Measurements from ENCODE around the gene UGT1A9.
"Not testable (repeated sequence)": the region's sequence is repeated elsewhere in the genome, so short reads cannot be mapped to it uniquely, and the experiment has no call there.

The UGT1A9 gene

GRCh38 chr2:233681521-233682099 lies 9.9 kb downstream of the UGT1A9 start, which contains the start of gene UGT1A7:
TSS of gene UGT1A7 (plus strand) at chr2:233681901. CDS start at chr2:233681938, 37 bp downstream.
- DNase-seq, result no peak

- DNase-seq, result no peak
Measured at GRCh38 chr2:233684640-233685039, 12.9 kb downstream of the UGT1A9 start.

- no peak for DNase-seq
Measured at GRCh38 chr2:233686928-233687327, 15.2 kb downstream of the UGT1A9 start.

- DNase-seq, result no peak
Measured at GRCh38 chr2:233688341-233688740, 16.6 kb downstream of the UGT1A9 start.

GRCh38 chr2:233689031-233689430 lies 17.3 kb downstream of the UGT1A9 start:
- no peak for DNase-seq

GRCh38 chr2:233689501-233689900 lies 17.8 kb downstream of the UGT1A9 start:
- no peak for DNase-seq

- DNase-seq, result no peak
Measured at GRCh38 chr2:233690444-233690843, 18.7 kb downstream of the UGT1A9 start.

- no peak for DNase-seq
Measured at GRCh38 chr2:233691443-233692433, 20.0 kb downstream of the UGT1A9 start.

GRCh38 chr2:233692648-233693047 lies 20.9 kb downstream of the UGT1A9 start, which contains the start of gene UGT1A6:
TSS of gene UGT1A6 (plus strand) at chr2:233692890. CDS start at chr2:233693005, 115 bp downstream.
- DNase-seq, result no peak

- DNase-seq, result no peak
Measured at GRCh38 chr2:233693963-233694362, 22.3 kb downstream of the UGT1A9 start.

GRCh38 chr2:233698740-233699139 lies 27.0 kb downstream of the UGT1A9 start:
- DNase-seq, result no peak

- DNase-seq, result no peak
Measured at GRCh38 chr2:233699424-233700027, 27.8 kb downstream of the UGT1A9 start.

GRCh38 chr2:233700028-233700635 lies 28.4 kb downstream of the UGT1A9 start:
- no peak for DNase-seq

GRCh38 chr2:233700842-233701241 lies 29.1 kb downstream of the UGT1A9 start:
- DNase-seq, result not testable (repeated sequence)

- DNase-seq, result no peak
Measured at GRCh38 chr2:233702238-233702637, 30.5 kb downstream of the UGT1A9 start.

- DNase-seq, result no peak
Measured at GRCh38 chr2:233705911-233706506, 34.3 kb downstream of the UGT1A9 start.

- DNase-seq, result no peak
Measured at GRCh38 chr2:233706720-233707119, 35.0 kb downstream of the UGT1A9 start.

GRCh38 chr2:233707940-233708644 lies 36.4 kb downstream of the UGT1A9 start:
- no peak for DNase-seq

GRCh38 chr2:233708942-233709341 lies 37.2 kb downstream of the UGT1A9 start:
- DNase-seq, result no peak

- peak; percentile 37 for DNase-seq
Measured at GRCh38 chr2:233711312-233712008, 39.8 kb downstream of the UGT1A9 start.

GRCh38 chr2:233712611-233713261 lies 41.0 kb downstream of the UGT1A9 start, which contains the start of gene UGT1A5:
TSS of gene UGT1A5 (plus strand) at chr2:233712907. CDS start at chr2:233712992, 85 bp downstream.
- no peak for DNase-seq

Data from activated effector memory CD4-positive, alpha-beta T cell treated with Interleukin-2 at 50 U/mL for 16 hours (primary cell).